Measurements from ENCODE around the gene JHY.
"Not testable (repeated sequence)": the region's sequence is repeated elsewhere in the genome, so short reads cannot be mapped to it uniquely, and the experiment has no call there.

Gene JHY

DNA sequence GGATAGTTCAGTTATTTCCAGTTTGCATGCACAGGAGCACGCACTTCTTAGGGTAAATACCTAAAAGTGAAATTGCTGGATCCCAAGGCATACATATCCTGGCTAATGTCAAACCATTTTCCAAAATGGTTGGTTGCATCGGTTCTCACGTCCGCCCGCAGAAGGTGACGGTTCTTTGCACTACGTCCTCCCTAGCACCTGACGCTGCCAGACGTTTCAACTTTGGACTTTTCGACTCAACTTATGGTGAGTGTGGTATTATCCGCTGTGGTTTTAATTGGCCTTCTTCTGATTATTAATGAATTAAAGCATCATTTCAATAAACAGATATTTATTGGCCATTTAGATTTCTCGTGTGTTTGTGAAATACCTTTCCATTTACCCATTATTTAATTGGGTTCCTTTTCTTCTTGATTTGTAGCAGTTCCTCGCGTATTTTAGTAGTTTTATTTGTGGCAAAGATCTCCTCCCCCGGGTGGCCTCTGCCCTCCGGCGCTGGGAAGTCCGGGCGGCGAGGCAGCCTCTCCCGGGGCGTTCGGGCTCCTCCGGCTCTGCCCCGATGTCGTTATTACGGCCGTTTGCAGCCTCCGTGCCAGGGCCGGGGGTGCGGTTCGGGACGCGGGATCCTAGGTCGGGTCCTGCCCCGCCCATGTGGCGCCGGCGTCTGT, at the start of gene JHY:
JHY (plus strand) TSS at position 571 of the 668 bp plus-strand sequence. CDS start 3,091 bp downstream, outside the sequence.
- DNase-seq = no peak

DNA sequence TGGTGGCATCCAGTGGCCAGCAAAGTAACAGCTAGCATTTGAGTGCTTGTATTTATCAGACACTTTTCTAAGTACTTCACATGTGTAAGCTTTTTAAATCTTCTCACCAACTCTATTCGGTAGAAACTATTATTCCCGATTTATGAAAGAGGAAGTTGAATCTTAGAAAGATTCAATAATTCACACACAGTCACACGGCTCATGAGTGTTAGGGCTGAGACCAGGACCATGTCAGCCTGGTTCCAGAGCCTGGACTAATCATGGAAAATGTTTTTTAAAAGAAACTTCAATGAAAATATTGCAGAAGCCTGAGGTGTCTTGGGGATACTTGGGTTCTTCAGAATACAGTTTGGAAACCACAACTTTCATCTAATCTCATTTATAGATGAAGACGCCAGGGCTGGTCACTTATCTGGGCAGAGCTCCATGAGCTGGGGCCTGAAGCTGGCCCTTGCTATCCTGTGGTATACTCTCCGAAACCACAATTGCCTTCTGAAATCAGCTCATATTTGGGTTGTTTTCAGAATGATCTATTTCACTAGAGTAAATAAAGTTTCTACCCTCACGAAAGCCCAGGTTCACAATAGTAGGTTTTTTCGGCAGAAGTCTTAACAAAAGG, 48.6 kb upstream of the JHY start:
- no peak for DNase-seq

DNA sequence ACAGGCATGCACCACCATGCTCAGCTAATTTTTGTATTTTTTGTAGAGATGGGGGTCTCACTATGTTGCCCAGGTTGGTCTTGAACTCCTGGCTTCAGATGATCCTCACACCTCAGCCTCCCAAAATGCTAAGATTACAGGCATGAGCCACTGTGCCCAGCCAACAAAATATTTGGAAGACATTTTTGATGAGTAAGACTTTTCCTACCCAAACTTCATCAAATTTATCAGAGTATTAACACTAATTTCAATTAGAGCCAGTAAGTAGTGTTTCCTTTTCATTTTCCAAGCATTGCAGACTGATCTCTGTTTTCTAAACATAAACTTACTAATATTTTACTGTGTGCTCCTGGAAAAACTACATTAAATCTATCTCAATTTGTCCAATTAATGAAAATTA, 45.6 kb upstream of the JHY start:
- no peak for DNase-seq

DNA sequence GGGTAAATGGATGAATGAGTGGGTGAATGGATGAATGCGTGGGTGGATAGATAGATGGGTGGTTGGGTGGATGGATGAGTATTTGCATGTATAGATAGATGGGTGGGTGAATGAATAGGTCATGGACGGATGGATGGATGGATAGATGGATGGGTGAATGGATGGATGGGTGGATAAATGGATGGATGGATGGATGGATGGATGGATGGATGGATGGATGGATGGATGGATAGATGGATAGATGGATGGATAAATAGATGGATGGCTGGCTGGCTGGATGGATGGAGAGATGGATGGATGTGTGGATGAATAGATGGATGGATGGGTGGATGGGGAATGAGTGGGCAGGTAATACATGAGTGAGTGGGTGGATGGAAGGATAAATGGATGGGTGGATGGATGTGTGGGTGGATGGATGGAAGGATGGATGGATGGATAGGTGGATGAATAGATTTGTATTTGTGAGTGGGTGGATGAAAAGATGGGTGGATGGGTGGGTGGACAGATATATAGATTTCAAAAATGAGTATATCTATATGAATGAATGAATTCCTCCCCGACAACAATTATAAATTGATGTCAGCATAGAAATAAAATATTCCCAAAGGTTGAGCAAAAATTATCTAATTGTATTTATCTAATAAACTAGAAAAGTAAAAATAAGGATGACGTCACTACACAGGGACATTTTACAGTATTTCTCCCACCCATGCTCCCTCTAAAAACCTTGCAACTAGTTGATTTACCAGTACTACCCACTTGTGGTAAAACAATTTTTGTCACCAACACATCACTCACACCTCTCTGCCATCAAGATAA, 44.8 kb upstream of the JHY start:
- no peak for DNase-seq

DNA sequence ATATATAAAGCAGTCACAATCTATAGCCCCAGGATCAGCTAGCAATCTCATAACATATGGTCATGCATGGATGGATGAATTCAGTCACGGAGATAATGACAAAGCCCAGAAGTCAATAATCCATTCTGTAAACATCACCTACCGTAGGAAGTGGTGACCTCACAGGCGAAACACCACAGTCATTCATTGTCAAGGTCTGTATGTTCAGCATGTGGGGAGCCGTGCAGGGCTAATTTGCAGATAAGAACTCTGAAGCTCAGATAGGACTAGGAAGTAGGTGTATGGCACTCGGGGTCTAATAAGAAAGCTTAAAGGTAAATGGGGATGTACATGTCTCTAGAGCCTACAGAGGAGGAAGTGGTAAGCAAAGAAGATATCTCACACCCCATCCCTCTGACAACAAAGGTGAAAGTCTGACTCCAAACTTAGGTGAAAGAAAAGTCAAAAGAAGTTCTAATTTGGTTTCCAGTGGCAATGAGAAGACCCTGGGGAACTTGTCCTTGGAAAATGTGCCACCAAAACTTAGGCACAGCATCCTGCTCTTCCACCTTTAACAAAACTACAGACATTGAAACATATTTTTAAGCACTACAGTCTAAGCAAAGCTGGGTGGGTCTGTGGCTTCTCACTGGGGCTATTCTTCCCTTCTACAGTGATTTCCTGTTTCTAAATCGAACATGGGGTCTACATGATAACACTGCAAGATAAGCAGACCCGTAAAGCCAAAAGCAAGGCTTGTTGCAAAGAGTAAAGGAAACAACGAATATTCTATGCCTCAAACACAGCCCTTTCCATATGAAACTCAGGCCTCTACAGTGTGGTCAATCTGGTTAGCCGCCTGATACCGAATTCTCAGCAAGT, 39.0 kb upstream of the JHY start:
- no peak for DNase-seq

DNA sequence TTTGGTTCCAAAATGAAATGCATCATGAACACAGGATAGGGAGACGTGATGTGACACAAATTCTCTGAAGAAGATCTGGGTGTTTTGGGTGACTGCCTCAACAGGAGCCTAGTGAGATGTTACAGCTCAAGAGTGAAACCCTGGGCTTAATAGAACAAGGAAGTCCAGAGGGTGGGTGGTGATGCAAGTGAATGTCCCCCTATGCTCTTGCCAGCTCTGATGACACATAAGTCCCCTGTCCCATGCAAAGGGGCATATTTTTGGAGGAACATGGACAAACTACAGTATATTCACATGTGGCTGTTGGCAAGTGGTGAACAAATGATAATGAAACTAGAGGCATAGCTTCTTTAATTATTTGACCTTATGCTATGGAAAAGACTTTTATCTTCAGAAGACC, 35.1 kb upstream of the JHY start:
- no peak for DNase-seq

DNA sequence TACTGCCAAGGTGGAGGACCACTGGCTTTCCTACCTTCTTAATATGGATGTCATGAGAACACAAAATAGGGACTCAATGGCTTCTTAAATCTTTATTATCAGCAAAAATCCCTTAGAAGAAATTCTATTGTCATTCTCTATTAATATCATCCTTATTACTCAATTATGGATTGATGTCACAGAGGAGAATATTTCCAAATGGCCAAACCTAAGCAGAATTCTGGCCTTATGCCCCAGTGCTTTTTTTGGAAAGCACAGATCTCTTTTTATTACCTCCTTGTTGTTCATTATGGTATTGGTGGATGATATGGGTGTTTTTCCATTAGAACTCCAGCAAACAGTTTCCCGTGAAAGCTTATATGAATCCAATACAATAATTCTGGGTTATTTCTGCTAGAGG, 34.4 kb upstream of the JHY start:
- DNase-seq = no peak

DNA sequence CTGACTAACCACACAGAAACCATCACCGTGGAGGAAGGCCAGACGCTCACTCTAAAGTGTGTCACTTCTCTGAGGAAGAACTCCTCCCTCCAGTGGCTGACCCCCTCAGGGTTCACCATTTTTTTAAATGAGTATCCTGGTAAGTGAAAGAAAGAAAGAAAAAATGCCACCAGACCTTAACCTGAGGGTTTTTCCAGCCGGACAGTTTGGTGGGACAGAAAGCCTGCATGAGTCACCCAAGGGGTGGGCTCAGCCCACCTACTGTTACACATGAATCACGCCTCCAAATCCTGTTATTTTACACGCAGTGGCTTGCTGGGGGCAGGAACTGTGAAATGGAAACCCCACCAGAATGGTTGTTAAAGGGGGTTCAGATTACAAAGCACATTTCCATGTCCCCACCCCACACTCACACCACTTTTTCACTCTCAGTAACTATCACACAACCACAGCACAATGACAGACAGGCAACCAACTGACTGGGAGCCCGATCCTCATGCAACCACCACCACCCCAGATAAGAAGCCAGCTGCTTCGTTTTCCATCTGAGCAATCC, 32.4 kb upstream of the JHY start:
- no peak for DNase-seq

DNA sequence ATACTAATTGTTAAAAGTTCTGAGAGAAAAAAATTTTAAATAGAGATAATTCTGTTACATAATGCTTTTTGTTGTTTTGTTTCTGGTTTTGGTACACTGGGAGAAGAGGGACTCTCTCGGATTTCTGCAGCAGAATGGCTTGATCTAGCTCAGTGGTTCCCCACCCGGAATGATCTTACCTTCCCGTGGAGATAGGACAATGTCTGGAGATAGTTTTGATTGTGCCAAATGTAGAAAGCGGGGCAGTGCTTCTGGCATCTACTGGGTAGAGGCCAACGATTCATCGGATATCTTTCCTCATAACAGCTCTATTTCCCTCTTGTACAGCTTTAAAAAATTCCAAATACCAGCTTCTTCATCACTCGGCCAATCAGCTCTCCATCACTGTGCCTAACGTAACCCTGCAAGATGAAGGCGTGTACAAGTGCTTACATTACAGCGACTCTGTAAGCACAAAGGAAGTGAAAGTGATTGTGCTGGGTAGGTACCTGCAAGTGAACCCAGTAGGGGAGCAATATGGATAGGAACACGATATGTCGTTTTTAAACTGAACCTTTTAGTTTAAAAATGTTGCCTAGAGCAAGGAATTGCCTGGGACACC, 31.1 kb upstream of the JHY start:
- no peak for DNase-seq

DNA sequence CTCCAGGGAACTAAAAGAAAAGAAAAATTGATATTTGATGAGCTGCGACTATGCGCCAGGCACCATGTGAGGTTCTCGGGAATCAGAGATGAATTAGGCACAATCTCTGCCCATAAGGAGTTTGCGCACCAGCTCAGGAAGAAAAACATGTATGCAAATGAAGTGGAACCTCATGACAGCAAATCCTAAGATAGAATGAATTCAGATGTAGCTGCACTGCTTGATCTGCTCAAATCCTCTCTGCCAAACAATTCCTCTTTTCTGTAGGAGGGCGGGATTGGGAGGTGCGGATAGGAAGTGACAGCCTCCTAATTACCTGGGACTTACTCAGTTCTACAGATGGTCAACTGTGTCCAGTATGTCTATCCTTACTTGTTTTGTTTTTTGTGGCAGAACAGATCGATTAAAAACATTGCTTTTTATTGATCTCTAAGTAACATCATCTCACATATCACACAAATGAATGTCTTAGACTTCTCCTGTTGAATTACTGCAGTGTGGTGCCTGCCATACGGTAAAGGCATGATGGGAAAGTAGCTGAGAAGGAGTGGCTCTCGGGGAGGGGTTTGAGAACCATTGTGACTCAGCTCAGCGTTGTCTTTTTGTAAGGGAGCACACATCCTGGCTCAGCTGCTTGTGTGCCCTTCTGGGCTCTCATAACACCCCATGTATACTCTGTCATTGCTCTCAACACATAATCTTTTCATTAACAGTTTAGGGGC, 30.3 kb upstream of the JHY start:
- no peak for DNase-seq

DNA sequence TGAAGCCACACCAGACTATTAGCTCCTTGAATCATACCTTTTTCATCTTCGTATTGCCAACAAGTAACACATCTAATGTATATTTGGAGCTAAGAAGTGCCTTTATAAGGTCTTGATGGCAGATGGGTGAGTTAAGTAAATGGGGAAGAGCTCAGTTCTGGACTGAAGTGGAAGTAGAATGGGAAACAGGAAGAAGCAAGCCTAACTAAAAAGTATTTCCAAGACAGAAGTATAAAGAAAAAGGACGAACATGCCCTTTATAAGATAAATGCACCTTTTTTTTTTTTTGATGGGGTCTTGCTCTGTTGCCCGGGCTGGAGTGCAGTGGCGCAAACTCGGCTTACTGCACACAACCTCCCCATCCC, 29.8 kb upstream of the JHY start:
- no peak for DNase-seq

DNA sequence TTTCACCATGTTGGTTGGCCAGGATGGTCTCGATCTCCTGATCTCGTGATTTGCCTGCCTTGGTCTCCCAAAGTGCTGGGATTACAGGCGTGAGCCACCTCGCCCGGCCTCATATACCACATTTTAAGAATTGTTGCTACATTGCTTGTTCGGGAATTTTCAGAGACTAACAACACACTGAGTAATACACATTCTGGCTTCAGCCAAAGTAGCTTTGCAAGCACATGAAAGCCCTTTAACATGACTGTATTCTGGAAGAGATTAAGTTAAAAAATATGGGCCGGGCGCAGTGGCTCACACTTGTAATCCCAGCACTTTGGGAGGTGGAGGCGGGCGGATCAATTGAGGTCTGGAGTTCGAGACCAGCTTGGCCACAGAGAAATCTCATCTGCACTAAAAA, 29.3 kb upstream of the JHY start:
- DNase-seq = no peak

DNA sequence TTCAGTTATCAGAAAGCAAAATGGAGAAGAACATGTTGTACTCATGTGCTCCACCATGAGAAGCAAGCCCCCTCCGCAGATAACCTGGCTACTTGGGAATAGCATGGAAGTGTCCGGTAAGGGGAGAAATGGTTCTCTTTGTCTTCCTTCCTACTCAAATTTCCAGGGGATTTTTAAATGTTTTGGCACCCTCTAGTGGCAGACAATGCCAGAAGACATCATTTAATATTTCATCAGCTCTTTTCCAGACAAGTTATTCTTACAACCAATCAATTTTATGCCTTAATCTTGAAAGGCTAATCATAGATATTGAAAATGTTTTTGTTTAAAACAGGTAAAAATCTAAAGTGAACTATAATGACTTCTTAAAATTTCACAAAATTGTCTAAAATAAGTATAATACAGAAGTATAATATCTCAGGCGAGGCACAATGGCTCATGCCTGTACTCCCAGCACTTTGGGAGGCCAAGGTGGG, 28.6 kb upstream of the JHY start:
- peak; percentile 81 for DNase-seq

DNA sequence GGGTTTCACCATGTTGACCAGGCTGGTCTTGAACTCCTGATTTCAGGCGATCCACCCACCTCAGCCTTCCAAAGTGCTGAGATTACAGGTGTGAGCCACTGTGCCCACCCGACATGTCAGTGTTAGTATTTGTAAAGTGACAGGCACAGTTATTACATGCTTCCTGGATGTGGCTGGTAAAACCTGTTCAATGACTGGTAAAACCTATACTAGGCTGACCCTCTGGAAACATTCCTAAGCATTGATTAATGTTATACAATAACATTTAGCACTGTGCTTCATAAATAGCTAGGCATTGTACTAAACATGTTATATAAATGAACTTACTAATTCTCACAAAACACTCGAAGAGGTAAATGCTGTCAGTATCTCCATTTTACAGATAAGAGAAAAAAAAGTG, 20.9 kb upstream of the JHY start:
- DNase-seq = no peak

DNA sequence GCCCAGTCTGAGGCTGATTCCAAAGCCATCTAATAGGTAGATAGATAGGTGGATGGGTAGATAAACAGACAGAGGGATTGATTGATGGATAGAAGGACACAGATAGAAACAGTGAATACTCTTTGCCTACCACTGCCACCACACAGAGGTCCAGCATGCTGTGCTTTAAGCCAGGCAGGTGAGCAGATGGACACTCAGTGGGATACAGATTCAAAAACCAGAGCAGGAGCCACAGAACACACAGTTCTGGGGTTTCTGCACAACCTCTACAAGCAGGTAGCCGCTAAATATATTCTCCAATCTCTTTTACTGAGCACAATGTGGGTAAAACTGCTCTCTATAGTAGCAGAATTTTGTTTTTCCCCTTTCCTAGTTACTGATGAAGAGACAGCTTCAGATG, 20.5 kb upstream of the JHY start:
- DNase-seq = no peak

DNA sequence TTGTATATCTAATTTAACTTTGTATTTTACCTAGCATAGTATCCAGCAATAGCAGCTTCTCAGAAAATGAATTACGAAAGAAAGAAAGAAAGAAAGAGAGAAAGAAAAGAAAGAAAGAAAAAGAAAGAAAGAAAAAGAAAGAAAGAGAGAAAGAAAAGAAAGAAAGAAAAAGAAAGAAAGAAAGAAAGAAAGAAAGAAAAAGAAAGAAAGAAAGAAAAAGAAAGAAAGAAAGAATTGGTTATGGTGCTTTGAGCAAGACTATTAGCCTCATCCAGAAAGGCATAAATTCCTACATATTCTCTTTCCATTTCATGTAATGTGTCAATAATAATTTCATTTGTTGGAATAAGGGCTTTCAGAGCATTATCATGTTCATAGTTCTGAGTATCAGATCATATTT, 19.4 kb upstream of the JHY start:
- DNase-seq = not testable (repeated sequence)

DNA sequence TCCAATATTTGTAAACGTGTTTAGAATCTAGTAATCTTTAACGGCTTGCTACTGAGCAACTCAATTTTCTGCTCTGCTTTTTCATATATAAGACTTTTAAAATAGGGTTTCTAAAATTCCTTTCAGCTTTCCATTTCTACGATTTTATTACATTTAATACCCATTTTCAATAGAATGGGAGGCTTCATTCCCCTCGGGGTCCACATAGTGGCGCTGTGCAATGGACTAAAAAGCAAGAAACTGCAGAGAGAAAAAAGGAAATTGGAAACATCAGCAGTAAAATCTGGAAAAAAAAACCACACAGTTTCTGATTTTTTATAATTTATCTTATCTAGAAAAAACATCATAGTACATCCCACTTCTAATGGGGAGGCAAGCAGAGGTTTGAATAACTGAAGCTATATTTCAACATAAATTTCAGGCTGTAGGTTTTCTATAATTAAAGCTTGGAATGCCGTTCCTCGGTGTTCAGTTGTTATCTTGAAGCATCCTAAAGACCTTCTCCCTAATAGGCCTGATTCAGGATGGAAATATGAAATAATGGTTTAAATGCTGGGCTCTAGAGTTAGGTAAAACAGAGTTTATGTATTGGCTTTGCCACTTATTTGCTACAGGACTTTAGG, 18.7 kb upstream of the JHY start:
- peak; percentile 26 for DNase-seq

DNA sequence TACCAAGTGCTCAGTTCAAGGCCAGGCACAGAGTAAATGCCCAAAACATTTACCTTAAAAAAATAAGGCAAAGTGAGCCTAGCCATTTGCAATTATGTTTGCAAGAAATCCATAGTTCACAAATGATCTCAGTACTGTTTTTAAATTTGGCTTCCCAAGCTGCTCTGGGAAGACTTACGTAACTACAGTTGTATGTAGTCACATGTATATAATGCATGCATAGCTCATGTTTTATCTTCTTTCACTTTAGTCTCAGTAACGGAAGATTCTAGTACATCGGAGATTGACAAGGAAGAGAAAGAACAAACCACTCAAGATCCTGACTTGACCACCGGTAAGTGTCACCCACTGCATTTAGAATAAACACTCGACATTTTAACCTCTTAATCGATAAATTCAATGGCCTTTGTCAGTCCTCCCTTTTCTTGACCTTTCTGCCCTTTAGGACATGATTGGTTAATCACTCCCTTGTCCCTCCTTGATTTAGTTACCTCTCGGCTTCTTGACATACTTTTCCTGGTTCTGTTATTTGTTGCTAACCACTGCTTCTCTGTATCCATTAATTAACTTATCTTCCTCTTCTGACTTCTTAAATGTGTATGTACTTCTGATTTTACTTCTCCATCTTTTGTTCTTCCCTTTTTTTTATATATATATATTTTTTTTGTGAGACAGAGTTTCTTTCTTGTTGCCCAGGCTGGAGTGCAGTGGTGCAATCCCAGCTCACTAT, 18.0 kb upstream of the JHY start:
- no peak for DNase-seq

DNA sequence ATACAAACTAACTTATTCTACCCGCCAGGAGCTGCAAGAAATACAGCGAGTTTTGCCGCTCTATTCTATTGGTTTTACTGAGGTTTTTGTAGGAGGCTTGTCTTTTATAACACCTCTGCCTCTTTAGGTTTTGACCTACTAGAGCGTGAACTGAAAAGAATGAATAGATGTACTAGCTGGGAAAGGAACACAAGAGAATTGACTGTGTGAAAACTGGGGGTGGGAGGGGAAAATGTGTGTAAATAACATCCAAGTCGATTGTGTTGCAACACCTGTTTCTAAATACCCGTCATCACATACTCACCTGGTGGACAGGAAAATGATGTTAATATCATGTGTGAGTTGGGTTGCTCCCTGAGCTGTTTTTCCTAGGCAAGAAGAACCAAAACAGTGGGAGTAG, 12.9 kb upstream of the JHY start:
- DNase-seq = no peak

DNA sequence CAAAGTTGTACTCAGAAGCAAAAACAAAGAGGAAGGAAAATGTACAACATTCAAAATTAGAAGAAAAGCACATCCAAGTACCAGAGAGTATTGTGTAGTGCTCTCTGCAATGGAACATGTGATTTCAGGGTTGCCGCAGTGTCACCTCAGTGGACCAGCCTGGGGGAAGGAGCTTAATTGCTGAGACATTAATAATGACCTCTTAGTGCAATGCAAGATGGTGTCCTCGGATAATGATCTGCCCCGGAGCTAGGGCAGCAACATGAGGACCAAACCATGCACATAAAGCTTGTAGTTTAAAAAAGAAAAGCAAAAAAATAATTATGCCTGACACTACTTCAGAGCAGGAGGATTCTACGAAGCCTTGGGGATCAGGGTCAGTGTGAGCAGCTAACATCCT, 11.3 kb upstream of the JHY start:
- DNase-seq = no peak

All from midbrain (tissue), 1 donor.